NCI-H1092 (cell line): ENCODE measurements around the gene SMYD3.

Source experiments
- DNase-seq: peaks from one replicate; lab custom pipeline; 2025; lab: John Stamatoyannopoulos, UW

The SMYD3 gene

GRCh38 chr1:246213502-246213901 is 293.6 kb downstream of the SMYD3 start:
- DNase-seq, result no peak

- no peak for DNase-seq
Observed at GRCh38 chr1:246213036-246213435, 294.0 kb downstream of the SMYD3 start.

- no peak for DNase-seq
Observed at GRCh38 chr1:246212013-246212412, 295.1 kb downstream of the SMYD3 start.

- peak; percentile 82 for DNase-seq
Observed at GRCh38 chr1:246210756-246211155, 296.3 kb downstream of the SMYD3 start.

- no peak for DNase-seq
Observed at GRCh38 chr1:246208105-246208504, 299.0 kb downstream of the SMYD3 start.

GRCh38 chr1:246203180-246203579 is 303.9 kb downstream of the SMYD3 start:
- no peak for DNase-seq

- no peak for DNase-seq
Observed at GRCh38 chr1:246200738-246201137, 306.3 kb downstream of the SMYD3 start.

- DNase-seq, result no peak
Observed at GRCh38 chr1:246200225-246200624, 306.9 kb downstream of the SMYD3 start.

GRCh38 chr1:246199086-246199645 is 307.9 kb downstream of the SMYD3 start:
- DNase-seq, result no peak

- no peak for DNase-seq
Observed at GRCh38 chr1:246198115-246198816, 308.8 kb downstream of the SMYD3 start.

- DNase-seq, result no peak
Observed at GRCh38 chr1:246197076-246197475, 310.0 kb downstream of the SMYD3 start.

- no peak for DNase-seq
Observed at GRCh38 chr1:246195296-246195695, 311.8 kb downstream of the SMYD3 start.

- DNase-seq, result no peak
Observed at GRCh38 chr1:246193537-246193936, 313.5 kb downstream of the SMYD3 start.

- DNase-seq, result no peak
Observed at GRCh38 chr1:246189126-246189525, 318.0 kb downstream of the SMYD3 start.

GRCh38 chr1:246187834-246188372 is 319.2 kb downstream of the SMYD3 start:
- no peak for DNase-seq

GRCh38 chr1:246184503-246184902 is 322.6 kb downstream of the SMYD3 start:
- DNase-seq, result no peak

- no peak for DNase-seq
Observed at GRCh38 chr1:246182149-246182851, 324.8 kb downstream of the SMYD3 start.

GRCh38 chr1:246181241-246181640 is 325.8 kb downstream of the SMYD3 start:
- no peak for DNase-seq

GRCh38 chr1:246179401-246179800 is 327.7 kb downstream of the SMYD3 start:
- no peak for DNase-seq

GRCh38 chr1:246178717-246179311 is 328.3 kb downstream of the SMYD3 start:
- no peak for DNase-seq

GRCh38 chr1:246176126-246177024 is 330.7 kb downstream of the SMYD3 start:
- no peak for DNase-seq
